K562 treated with DMSO at 1 percent for 12 hours (cell line): ENCODE measurements around the gene AQP12A. TPM values are rescaled to one million over a fixed set of nuclear protein-coding genes. Genes with fewer than 3 reads are reported as not detected.

Source experiments
- total RNA-seq: library from RNA; unstranded; fragments of 300-600 nt; gene quantifications from 2 replicates; pipeline ENCODE4 v1.2.3, GENCODE V29; 2022; ENCODE audit not compliant: insufficient read depth

Gene AQP12A
- not detected in 2 replicates for total RNA-seq

GRCh38 chr2:240691631-240692420 is at the start of gene AQP12A:
AQP12A (plus strand) TSS chr2:240691866; CDS start chr2:240691914, 48 bp downstream.

GRCh38 chr2:240682431-240683224 is 9.0 kb upstream of the AQP12A start, which contains the start of gene AQP12B:
AQP12B (minus strand) TSS chr2:240682885; CDS start chr2:240682837, 48 bp downstream.

Other genes with a start within 250 kb of the AQP12A start
- 5.4 and 7.1 TPM in 2 replicates for gene ANKMY1, start 133.9 kb upstream of the AQP12A start, total RNA-seq
- 3.4 and 3.7 TPM in 2 replicates for gene DUSP28, start 131.5 kb upstream of the AQP12A start, total RNA-seq
- gene RNPEPL1, start 123.4 kb upstream of the AQP12A start, total RNA-seq: 41.9 and 42.6 TPM in 2 replicates
- 14.3 and 17.3 TPM in 2 replicates for gene CAPN10, start 105.1 kb upstream of the AQP12A start, total RNA-seq
- gene GPR35, start 66.4 kb upstream of the AQP12A start, total RNA-seq: 1.3 and 2.3 TPM in 2 replicates
- not detected in 2 replicates for gene AQP12B, start 9.0 kb upstream of the AQP12A start, total RNA-seq
- 1.1 TPM in 1 of 2 replicates, not detected in the other for gene KIF1A, start 128.4 kb downstream of the AQP12A start, total RNA-seq
- gene AGXT, start 177.0 kb downstream of the AQP12A start, total RNA-seq: not detected in 2 replicates
- not detected in 2 replicates for gene MAB21L4, start 204.3 kb downstream of the AQP12A start, total RNA-seq
- gene CROCC2, start 214.5 kb downstream of the AQP12A start, total RNA-seq: not detected in 2 replicates